Mesendoderm (in vitro differentiated cells): Measurements from ENCODE around the gene ST6GALNAC2.

Experiments used
- DNase-seq: peaks from one replicate; pipeline ENCODE4 v3.0.0; 2013
- H2AK5ac ChIP-seq: 2 replicates; pipeline ENCODE4 v1.6.1; 2013; ENCODE audit warnings: low read length, inconsistent platforms
- H2BK120ac ChIP-seq: 2 replicates; pipeline ENCODE4 v1.6.1; 2013; ENCODE audit warnings: low read depth, mild to moderate bottlenecking, low read length, moderate library complexity, mixed read lengths
- H2BK15ac ChIP-seq: replicated peaks from 2 replicates; pipeline ENCODE4 v1.6.1; 2013; ENCODE audit warnings: low read depth, mild to moderate bottlenecking, moderate library complexity
- H2BK5ac ChIP-seq: 2 replicates; pipeline ENCODE4 v1.6.1; 2013; ENCODE audit warnings: low read length, inconsistent platforms
- H3K18ac ChIP-seq: 2 replicates; pipeline ENCODE4 v1.6.1; 2013; ENCODE audit warnings: mild to moderate bottlenecking, low read length, mixed read lengths
- H3K23ac ChIP-seq: one replicate; pipeline ENCODE4 v1.6.1; 2013; ENCODE audit warnings: low read length
- H3K27ac ChIP-seq: 2 replicates; pipeline ENCODE4 v1.5.1; 2013; ENCODE audit warnings: low read depth, mild to moderate bottlenecking, inconsistent platforms, low read length, moderate library complexity
- H3K27me3 ChIP-seq: 2 replicates; pipeline ENCODE4 v1.6.1; 2013; ENCODE audit warnings: low read length, control low read depth, mild to moderate bottlenecking, inconsistent platforms; ENCODE audit not compliant: insufficient read depth, poor library complexity
- H3K36me3 ChIP-seq: 2 replicates; pipeline ENCODE4 v1.6.1; 2013; ENCODE audit warnings: low read length, inconsistent platforms; ENCODE audit not compliant: control insufficient read depth, insufficient read depth
- H3K4ac ChIP-seq: one replicate; pipeline ENCODE4 v1.6.1; 2013; ENCODE audit warnings: low read depth, mild to moderate bottlenecking, low read length, moderate library complexity
- H3K4me1 ChIP-seq: 2 replicates; pipeline ENCODE4 v1.6.1; 2013; ENCODE audit warnings: low read depth, low read length, inconsistent platforms; ENCODE audit not compliant: control insufficient read depth
- H3K4me2 ChIP-seq: 2 replicates; pipeline ENCODE4 v1.6.1; 2013; ENCODE audit warnings: low read length
- H3K4me3 ChIP-seq: 2 replicates; pipeline ENCODE4 v1.5.1; 2013; ENCODE audit warnings: mild to moderate bottlenecking, low read length
- H3K56ac ChIP-seq: one replicate; pipeline ENCODE4 v1.6.1; 2013; ENCODE audit warnings: low read length
- H3K79me1 ChIP-seq: 2 replicates; pipeline ENCODE4 v1.6.1; 2013; ENCODE audit warnings: low read length, inconsistent platforms
- H3K79me2 ChIP-seq: 2 replicates; pipeline ENCODE4 v1.6.1; 2013; ENCODE audit warnings: mild to moderate bottlenecking, low read length; ENCODE audit not compliant: control insufficient read depth, insufficient read depth
- H3K9ac ChIP-seq: 2 replicates; pipeline ENCODE4 v1.6.1; 2013; ENCODE audit warnings: low read length, inconsistent platforms
- H4K5ac ChIP-seq: one replicate; pipeline ENCODE4 v1.6.1; 2013; ENCODE audit warnings: low read length
- H4K8ac ChIP-seq: one replicate; pipeline ENCODE4 v1.6.1; 2013; ENCODE audit warnings: low read depth, mild to moderate bottlenecking, control low read depth, low read length, moderate library complexity
- WGBS: extraction: QIAGEN DNeasy Blood & Tissue Kit; methylation state at CpG from one replicate; pipeline ENCODE4 v1.1.7; 2013; ENCODE audit warnings: low lambda C conversion rate, missing lambda C conversion rate; ENCODE audit not compliant: insufficient coverage; ENCODE audit errors: extremely low coverage; 5-methylcytosine and 5-hydroxymethylcytosine counted together

The ST6GALNAC2 gene

GRCh38 chr17:76579281-76579680 lies 6.4 kb downstream of the ST6GALNAC2 start:
- no peak overlapping the region for H3K56ac ChIP-seq
- H3K27me3 ChIP-seq: no peaks in the 10 kb centered on the region
- no peak overlapping the region for H3K4me3 ChIP-seq
- WGBS: no CpG with 5 or more reads among the region's 2 CpGs
- H2BK15ac ChIP-seq: no peak overlapping the region
- peaks cover 2% of the 10 kb centered on the region for H3K4me1 ChIP-seq
- no peak overlapping the region for H3K4me2 ChIP-seq
- H2AK5ac ChIP-seq: no peak overlapping the region
- H4K5ac ChIP-seq: no peak overlapping the region
- no peak overlapping the region for H2BK120ac ChIP-seq
- H3K9ac ChIP-seq: no peak overlapping the region
- no peaks in the 10 kb centered on the region for H3K36me3 ChIP-seq
- no peak overlapping the region for H3K27ac ChIP-seq
- no peak for DNase-seq
- no peaks in the 10 kb centered on the region for H3K79me1 ChIP-seq
- no peak overlapping the region for H2BK5ac ChIP-seq
- H3K18ac ChIP-seq: no peak overlapping the region
- no peak overlapping the region for H3K23ac ChIP-seq
- no peak overlapping the region for H3K4ac ChIP-seq
- H3K79me2 ChIP-seq: no peaks in the 10 kb centered on the region
- H4K8ac ChIP-seq: no peak overlapping the region

- Histone ChIP-seq H2BK120ac (no peak overlapping the region), H2BK5ac (no peak overlapping the region), H3K27me3 (no peaks in the 10 kb centered on the region), H3K79me2 (no peaks in the 10 kb centered on the region), H4K8ac (no peak overlapping the region), H3K36me3 (no peaks in the 10 kb centered on the region), H3K9ac (no peak overlapping the region), H2BK15ac (no peak overlapping the region), H3K27ac (no peak overlapping the region), H3K4me2 (no peak overlapping the region), H3K56ac (no peak overlapping the region), H3K23ac (no peak overlapping the region), H3K4ac (no peak overlapping the region), H2AK5ac (no peak overlapping the region), H3K4me3 (no peak overlapping the region), H3K18ac (no peak overlapping the region), H3K79me1 (no peaks in the 10 kb centered on the region), H3K4me1 (peaks cover 2% of the 10 kb centered on the region), H4K5ac (no peak overlapping the region)
- no CpG with 5 or more reads among the region's 5 CpGs for WGBS
- DNase-seq: no peak
Observed at GRCh38 chr17:76578376-76578775, 7.3 kb downstream of the ST6GALNAC2 start.

GRCh38 chr17:76577876-76578275 lies 7.8 kb downstream of the ST6GALNAC2 start:
- Histone ChIP-seq H2BK5ac (no peak overlapping the region), H3K9ac (no peak overlapping the region), H3K56ac (no peak overlapping the region), H3K79me1 (no peaks in the 10 kb centered on the region), H3K4me3 (no peak overlapping the region), H2BK120ac (no peak overlapping the region), H3K18ac (no peak overlapping the region), H3K4me1 (peaks cover 2% of the 10 kb centered on the region), H4K8ac (no peak overlapping the region), H4K5ac (no peak overlapping the region), H2AK5ac (no peak overlapping the region), H3K27me3 (no peaks in the 10 kb centered on the region), H3K4ac (no peak overlapping the region), H2BK15ac (no peak overlapping the region), H3K4me2 (no peak overlapping the region), H3K79me2 (no peaks in the 10 kb centered on the region), H3K27ac (no peak overlapping the region), H3K36me3 (no peaks in the 10 kb centered on the region), H3K23ac (no peak overlapping the region)
- DNase-seq: no peak
- no CpG with 5 or more reads among the region's 7 CpGs for WGBS

GRCh38 chr17:76576189-76576588 lies 9.5 kb downstream of the ST6GALNAC2 start:
- Histone ChIP-seq H2BK15ac (no peak overlapping the region), H3K9ac (no peak overlapping the region), H4K8ac (no peak overlapping the region), H3K18ac (no peak overlapping the region), H3K4me1 (peaks cover 2% of the 10 kb centered on the region), H3K36me3 (no peaks in the 10 kb centered on the region), H2BK5ac (no peak overlapping the region), H3K27me3 (no peaks in the 10 kb centered on the region), H3K4ac (no peak overlapping the region), H3K23ac (no peak overlapping the region), H3K79me1 (no peaks in the 10 kb centered on the region), H3K27ac (no peak overlapping the region), H3K79me2 (no peaks in the 10 kb centered on the region), H2BK120ac (no peak overlapping the region), H2AK5ac (no peak overlapping the region), H3K4me2 (no peak overlapping the region), H3K4me3 (no peak overlapping the region), H3K56ac (no peak overlapping the region), H4K5ac (no peak overlapping the region)
- 100% methylated on average over 1 of the region's 9 CpGs for WGBS
- DNase-seq: no peak

GRCh38 chr17:76575570-76575969 lies 10.1 kb downstream of the ST6GALNAC2 start:
- Histone ChIP-seq H3K4me3 (no peak overlapping the region), H3K23ac (no peak overlapping the region), H2BK5ac (no peak overlapping the region), H2BK15ac (no peak overlapping the region), H2BK120ac (no peak overlapping the region), H3K18ac (no peak overlapping the region), H3K9ac (no peak overlapping the region), H4K5ac (no peak overlapping the region), H3K36me3 (no peaks in the 10 kb centered on the region), H2AK5ac (no peak overlapping the region), H3K4ac (no peak overlapping the region), H3K4me1 (no peaks in the 10 kb centered on the region), H3K79me1 (no peaks in the 10 kb centered on the region), H3K79me2 (no peaks in the 10 kb centered on the region), H3K27ac (no peak overlapping the region), H3K4me2 (no peak overlapping the region), H4K8ac (no peak overlapping the region), H3K27me3 (no peaks in the 10 kb centered on the region), H3K56ac (no peak overlapping the region)
- no CpG with 5 or more reads among the region's 5 CpGs for WGBS
- DNase-seq: no peak

DNA sequence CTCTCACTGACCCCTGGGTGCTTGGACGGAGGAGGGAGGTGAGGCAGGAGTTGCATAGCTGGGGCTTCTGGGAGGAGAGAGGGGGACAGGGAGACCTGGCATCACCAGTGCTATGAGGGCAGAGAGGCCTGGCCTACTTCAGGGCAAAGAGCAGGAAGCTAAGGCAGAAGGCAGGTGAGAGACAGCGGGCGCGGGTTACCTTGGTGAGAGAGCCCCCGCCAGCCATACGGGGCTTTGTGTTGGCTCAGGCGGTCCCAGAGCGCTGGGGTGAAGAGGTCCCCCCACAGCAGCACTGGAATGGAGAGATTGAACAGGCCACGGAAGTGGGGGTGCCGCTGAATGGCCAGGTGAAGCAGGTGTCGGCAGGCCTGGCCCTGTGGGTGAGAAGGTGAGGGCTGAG lies 11.5 kb downstream of the ST6GALNAC2 start:
- no peak overlapping the region for H3K23ac ChIP-seq
- no CpG with 5 or more reads among the region's 11 CpGs for WGBS
- H3K56ac ChIP-seq: no peak overlapping the region
- H3K4me3 ChIP-seq: no peak overlapping the region
- H2AK5ac ChIP-seq: no peak overlapping the region
- H3K36me3 ChIP-seq: no peaks in the 10 kb centered on the region
- no peak overlapping the region for H3K4ac ChIP-seq
- no peaks in the 10 kb centered on the region for H3K79me2 ChIP-seq
- no peak overlapping the region for H4K8ac ChIP-seq
- H3K18ac ChIP-seq: no peak overlapping the region
- no peak overlapping the region for H3K9ac ChIP-seq
- no peak overlapping the region for H4K5ac ChIP-seq
- H2BK5ac ChIP-seq: no peak overlapping the region
- no peak overlapping the region for H3K27ac ChIP-seq
- H3K4me1 ChIP-seq: no peaks in the 10 kb centered on the region
- no peaks in the 10 kb centered on the region for H3K27me3 ChIP-seq
- no peak overlapping the region for H2BK120ac ChIP-seq
- H3K79me1 ChIP-seq: no peaks in the 10 kb centered on the region
- no peak overlapping the region for H3K4me2 ChIP-seq
- no peak for DNase-seq
- no peak overlapping the region for H2BK15ac ChIP-seq
